Neutrophil (primary cell): ENCODE measurements around the gene APP.

Experiments used
- H3K27ac ChIP-seq: fragments of 200-600 bp; sonication (generic); 2 replicates; pipeline ENCODE4 v1.5.1; 2016; ENCODE audit warnings: mild to moderate bottlenecking, moderate library complexity
- H3K27me3 ChIP-seq: fragments of 200-600 bp; sonication (generic); 2 replicates; pipeline ENCODE4 v1.6.0; 2016; ENCODE audit warnings: mild to moderate bottlenecking
- H3K36me3 ChIP-seq: fragments of 200-600 bp; sonication (generic); 2 replicates; pipeline ENCODE4 v1.5.1; 2017
- H3K4me1 ChIP-seq, 2 experiments: fragments of 200-600 bp in 1 of 2; sonication (generic) in 1 of 2; 1 replicate in 1 of 2; 2 replicates in 1 of 2; pipeline versions ENCODE4 v1.5.1 to v1.6.1; 2013 to 2016; ENCODE audit warnings: low read depth in 1 of 2, low read length in 1 of 2, mild to moderate bottlenecking in 1 of 2, moderate library complexity in 1 of 2; ENCODE audit not compliant: control insufficient read depth in 1 of 2, insufficient read depth in 1 of 2
- H3K4me3 ChIP-seq, 2 experiments: fragments of 200-600 bp in 1 of 2; sonication (generic) in 1 of 2; 1 replicate in 1 of 2; 2 replicates in 1 of 2; pipeline ENCODE4 v1.5.1; 2013 to 2016; ENCODE audit warnings: low read depth in 1 of 2, low read length in 1 of 2, mild to moderate bottlenecking in 1 of 2, moderate library complexity in 1 of 2
- H3K9me3 ChIP-seq: fragments of 200-600 bp; sonication (generic); 2 replicates; pipeline ENCODE4 v1.5.1; 2016
- CTCF ChIP-seq: fragments of 200-600 bp; sonication (generic); IDR thresholded peaks from 2 replicates; pipeline ENCODE4 v1.5.1; 2016; ENCODE audit warnings: antibody characterized with exemption

Gene APP

GRCh38 chr21:26123012-26123411 lies 47.6 kb downstream of the APP start:
- Histone ChIP-seq H3K4me3 (no peak overlapping the region), H3K27me3 (no peaks in the 10 kb centered on the region), H3K9me3 (no peaks in the 10 kb centered on the region), H3K27ac (no peak overlapping the region), H3K36me3 (no peaks in the 10 kb centered on the region), H3K4me1 (peaks cover 15 to 24% of the 10 kb centered on the region in 2 experiments)
- no peak for TF ChIP-seq CTCF

GRCh38 chr21:26120828-26121227 lies 49.7 kb downstream of the APP start:
- Histone ChIP-seq H3K27me3 (no peaks in the 10 kb centered on the region), H3K27ac (peak overlapping the region; percentile 33), H3K9me3 (no peaks in the 10 kb centered on the region), H3K4me1 (peaks cover 15 to 24% of the 10 kb centered on the region in 2 experiments), H3K36me3 (no peaks in the 10 kb centered on the region), H3K4me3 (no peak overlapping the region)
- TF ChIP-seq CTCF = no peak

- H3K36me3 ChIP-seq = no peaks in the 10 kb centered on the region
- peak overlapping the region; percentile 33 for H3K27ac ChIP-seq
- no peaks in the 10 kb centered on the region for H3K27me3 ChIP-seq
- no peaks in the 10 kb centered on the region for H3K9me3 ChIP-seq
- peaks cover 18 to 29% of the 10 kb centered on the region in 2 experiments for H3K4me1 ChIP-seq
- no peak for TF ChIP-seq CTCF
- no peak overlapping the region for H3K4me3 ChIP-seq
Observed at GRCh38 chr21:26119906-26120305, 50.7 kb downstream of the APP start.

GRCh38 chr21:26118938-26119540 lies 51.5 kb downstream of the APP start:
- no peaks in the 10 kb centered on the region for H3K36me3 ChIP-seq
- no peaks in the 10 kb centered on the region for H3K27me3 ChIP-seq
- TF ChIP-seq CTCF = no peak
- peaks cover 23 to 34% of the 10 kb centered on the region in 2 experiments for H3K4me1 ChIP-seq
- H3K27ac ChIP-seq = no peak overlapping the region
- H3K9me3 ChIP-seq = no peaks in the 10 kb centered on the region
- H3K4me3 ChIP-seq = no peak overlapping the region

GRCh38 chr21:26117972-26118367 lies 52.6 kb downstream of the APP start:
- Histone ChIP-seq H3K4me3 (no peak overlapping the region), H3K4me1 (peaks cover 23 to 35% of the 10 kb centered on the region in 2 experiments), H3K9me3 (no peaks in the 10 kb centered on the region), H3K27ac (no peak overlapping the region), H3K36me3 (no peaks in the 10 kb centered on the region), H3K27me3 (no peaks in the 10 kb centered on the region)
- TF ChIP-seq CTCF = no peak
